ENCODE measurements around the gene PEX12. TPM values are rescaled to one million over a fixed set of nuclear protein-coding genes. Genes with fewer than 3 reads are reported as not detected.
A peak's percentile ranks its signal among the peaks of the same experiment; 100 is the strongest.
"Not testable (repeated sequence)": the region's sequence is repeated elsewhere in the genome, so short reads cannot be mapped to it uniquely, and the experiment has no call there.

The PEX12 gene
- polyA plus RNA-seq, 1 donor, result 8.1 TPM

DNA sequence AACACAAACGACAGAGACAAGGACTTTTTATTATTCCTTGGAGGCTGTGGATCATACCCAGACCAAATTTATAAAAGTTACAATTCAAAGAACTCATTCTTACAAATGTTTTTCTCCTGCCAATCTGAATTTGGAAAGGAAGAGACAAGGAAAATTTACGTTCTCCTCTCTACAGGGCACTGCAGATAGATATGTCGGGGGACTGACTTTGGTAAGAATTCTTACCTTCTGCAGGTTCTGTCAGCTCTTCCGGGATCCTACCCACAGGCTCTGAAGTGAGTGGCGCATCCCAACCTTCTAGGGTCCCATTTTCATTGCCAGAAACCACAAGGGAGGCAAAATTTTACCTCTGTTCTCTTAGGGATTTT, 38.7 kb downstream of the PEX12 start:
- 0% methylated on average over 1 of the region's 5 CpGs for WGBS (ENCODE audit: insufficient coverage, low lambda C conversion rate)
- Histone ChIP-seq H3K27me3 (ENCODE audit: control insufficient read depth, insufficient read depth, low read length) (peaks cover 10% of the 10 kb centered on the region), H3K27ac (ENCODE audit: low read length) (no peak overlapping the region), H3K4me3 (ENCODE audit: low read length) (no peak overlapping the region), H3K9me3 (ENCODE audit: control insufficient read depth, low read depth, low read length) (no peaks in the 10 kb centered on the region), H3K36me3 (ENCODE audit: control insufficient read depth, insufficient read depth, low read length) (no peaks in the 10 kb centered on the region), H3K4me1 (ENCODE audit: control insufficient read depth, insufficient read depth, low read length) (no peaks in the 10 kb centered on the region)
- DNase-seq, result no peak

DNA sequence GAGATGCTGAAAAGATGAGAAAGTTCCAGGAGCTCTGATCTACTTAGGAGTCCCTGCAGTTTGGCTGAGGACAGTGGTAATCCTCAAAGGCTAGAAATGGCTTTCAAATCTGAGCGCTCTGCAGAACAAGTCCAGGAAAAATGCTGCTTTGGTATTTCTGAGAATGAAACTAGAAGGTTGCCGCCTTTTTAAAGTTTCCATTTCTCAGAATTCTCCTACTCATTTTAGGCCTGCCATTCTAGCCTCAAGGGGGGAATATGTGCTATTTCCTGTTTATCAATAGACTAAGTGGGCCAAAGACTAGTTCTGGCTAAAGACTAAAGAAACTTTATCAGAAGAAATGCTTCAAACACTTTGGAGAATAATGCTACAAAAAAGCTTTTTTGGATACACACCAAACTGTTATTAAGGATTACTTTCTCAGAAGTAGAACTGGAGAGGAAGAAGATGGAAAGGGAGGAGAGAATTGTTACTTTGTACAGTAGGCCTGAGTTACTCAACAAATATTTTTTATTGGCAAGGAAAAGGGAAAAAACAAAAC, 40.7 kb downstream of the PEX12 start, which contains the start of gene SLFN12L:
Gene SLFN12L, minus strand, starts transcription at position 78 of the 541 bp plus-strand sequence. CDS start 15,314 bp downstream, outside the sequence.
- no peaks in the 10 kb centered on the region for H3K9me3 ChIP-seq (ENCODE audit: control insufficient read depth, low read depth, low read length)
- no peak within 1 kb of the TSS for H3K27ac ChIP-seq (ENCODE audit: low read length)
- DNase-seq, result peak in 1 of 2 donors; percentile 25
- no peaks in the 10 kb centered on the region for H3K36me3 ChIP-seq (ENCODE audit: control insufficient read depth, insufficient read depth, low read length)
- H3K4me1 ChIP-seq (ENCODE audit: control insufficient read depth, insufficient read depth, low read length), result no peaks in the 10 kb centered on the region
- no peak within 1 kb of the TSS for H3K4me3 ChIP-seq (ENCODE audit: low read length)
- peaks cover 10% of the 10 kb centered on the region for H3K27me3 ChIP-seq (ENCODE audit: control insufficient read depth, insufficient read depth, low read length)
- WGBS (ENCODE audit: insufficient coverage, low lambda C conversion rate), result no CpG with 5 or more reads among the region's 2 CpGs

DNA sequence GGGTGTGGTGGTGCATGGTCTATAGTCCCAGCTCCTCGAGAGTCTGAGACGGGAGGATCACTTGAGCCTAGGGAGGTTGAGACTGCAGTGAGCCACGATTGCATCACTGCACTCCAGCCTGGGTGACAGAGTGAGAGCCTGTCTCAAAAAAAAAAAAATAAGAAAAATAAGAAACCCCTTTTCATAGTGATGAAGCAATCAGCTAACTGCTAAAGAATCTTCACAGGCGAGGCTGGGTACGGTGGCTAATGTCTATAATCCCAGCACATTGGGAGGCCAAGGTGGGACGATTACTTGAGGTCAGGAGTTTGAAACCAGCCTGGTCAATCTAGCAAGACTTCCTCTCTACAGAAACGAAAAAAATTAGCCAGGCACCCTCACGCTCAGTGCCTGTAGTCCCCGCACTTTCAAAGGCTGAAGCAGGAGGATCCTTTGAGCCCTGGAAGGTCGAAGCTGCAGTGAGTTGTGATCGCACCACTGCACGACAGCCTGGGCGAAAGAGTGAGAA, 41.7 kb downstream of the PEX12 start:
- Histone ChIP-seq H3K27ac (ENCODE audit: low read length) (no peak overlapping the region), H3K9me3 (ENCODE audit: control insufficient read depth, low read depth, low read length) (no peaks in the 10 kb centered on the region), H3K27me3 (ENCODE audit: control insufficient read depth, insufficient read depth, low read length) (peaks cover 10% of the 10 kb centered on the region), H3K4me1 (ENCODE audit: control insufficient read depth, insufficient read depth, low read length) (no peaks in the 10 kb centered on the region), H3K4me3 (ENCODE audit: low read length) (no peak overlapping the region), H3K36me3 (ENCODE audit: control insufficient read depth, insufficient read depth, low read length) (no peaks in the 10 kb centered on the region)
- no CpG with 5 or more reads among the region's 13 CpGs for WGBS (ENCODE audit: insufficient coverage, low lambda C conversion rate)
- no peak for DNase-seq

DNA sequence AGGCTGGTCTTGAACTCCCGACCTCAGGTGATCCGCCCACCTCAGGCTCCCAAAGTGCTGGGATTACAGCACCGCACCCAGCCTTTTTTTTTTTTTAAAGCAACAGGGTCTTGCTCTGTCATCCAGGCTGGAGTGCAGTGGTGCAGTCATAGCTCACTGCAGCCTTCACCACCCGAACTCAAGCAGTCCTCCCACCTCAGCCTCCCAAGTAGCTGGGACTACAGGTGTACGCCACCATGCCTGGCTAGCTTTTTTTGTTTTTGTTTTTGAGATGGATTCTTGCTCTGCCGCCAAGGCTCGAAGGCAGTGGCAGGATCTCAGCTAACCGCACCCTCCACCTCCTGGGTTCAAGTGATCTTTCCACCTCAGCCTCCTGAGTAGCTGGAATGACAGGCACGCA, 43.0 kb downstream of the PEX12 start:
- WGBS (ENCODE audit: insufficient coverage, low lambda C conversion rate), result no CpG with 5 or more reads among the region's 9 CpGs
- not testable (repeated sequence) for H3K27ac ChIP-seq (ENCODE audit: low read length); DNase-seq; H3K4me1 ChIP-seq (ENCODE audit: control insufficient read depth, insufficient read depth, low read length); H3K4me3 ChIP-seq (ENCODE audit: low read length); H3K36me3 ChIP-seq (ENCODE audit: control insufficient read depth, insufficient read depth, low read length); H3K27me3 ChIP-seq (ENCODE audit: control insufficient read depth, insufficient read depth, low read length); H3K9me3 ChIP-seq (ENCODE audit: control insufficient read depth, low read depth, low read length)

DNA sequence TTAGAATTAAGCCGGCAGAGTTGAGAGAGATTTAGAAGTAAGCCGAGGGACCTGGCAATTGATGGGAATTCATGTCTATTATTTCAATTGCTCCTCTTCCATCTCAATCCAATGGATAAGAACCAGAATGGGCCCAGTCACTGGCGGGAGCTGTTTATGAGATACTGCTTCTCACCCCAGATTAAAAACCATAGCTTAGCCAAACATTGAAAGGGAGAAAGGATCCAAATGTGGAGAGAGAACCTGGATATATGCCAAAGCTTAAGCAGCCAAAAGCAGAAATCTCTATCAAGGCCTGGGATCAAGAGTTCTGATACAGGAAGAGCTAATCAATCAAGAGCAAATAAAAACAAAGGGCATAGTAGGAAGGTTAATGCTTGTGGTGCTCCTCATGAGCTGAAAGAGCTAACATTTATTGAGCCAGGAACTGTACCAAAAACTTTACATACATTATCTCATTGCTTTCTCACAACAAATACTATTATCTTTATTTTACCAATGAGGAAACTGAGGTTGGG, 43.7 kb downstream of the PEX12 start:
- peaks cover under 1% of the 10 kb centered on the region for H3K27me3 ChIP-seq (ENCODE audit: control insufficient read depth, insufficient read depth, low read length)
- no peaks in the 10 kb centered on the region for H3K4me1 ChIP-seq (ENCODE audit: control insufficient read depth, insufficient read depth, low read length)
- WGBS (ENCODE audit: insufficient coverage, low lambda C conversion rate), result no CpG with 5 or more reads among the region's 3 CpGs
- no peaks in the 10 kb centered on the region for H3K36me3 ChIP-seq (ENCODE audit: control insufficient read depth, insufficient read depth, low read length)
- DNase-seq, result no peak
- no peaks in the 10 kb centered on the region for H3K9me3 ChIP-seq (ENCODE audit: control insufficient read depth, low read depth, low read length)
- no peak overlapping the region for H3K4me3 ChIP-seq (ENCODE audit: low read length)
- H3K27ac ChIP-seq (ENCODE audit: low read length), result no peak overlapping the region

DNA sequence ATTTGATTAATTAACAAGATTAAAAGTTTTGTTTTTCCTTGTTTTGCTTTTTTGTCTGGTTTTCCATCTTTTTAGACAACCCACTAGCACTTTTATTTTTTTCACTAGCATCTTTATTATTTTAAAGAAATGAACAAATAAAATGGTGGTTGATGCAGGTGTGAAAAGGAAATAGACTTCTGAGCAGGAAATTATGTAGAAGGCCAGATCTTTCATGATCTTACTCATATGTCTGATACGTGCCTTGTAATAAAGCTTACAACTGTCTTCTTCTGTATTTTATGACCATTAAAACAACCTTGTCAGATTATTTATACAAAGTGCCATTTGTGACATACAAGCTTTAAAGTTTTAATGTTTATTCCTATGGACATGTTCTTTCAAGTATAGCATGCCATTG, 47.2 kb downstream of the PEX12 start:
- Histone ChIP-seq H3K27me3 (ENCODE audit: control insufficient read depth, insufficient read depth, low read length) (no peaks in the 10 kb centered on the region), H3K4me3 (ENCODE audit: low read length) (no peak overlapping the region), H3K27ac (ENCODE audit: low read length) (no peak overlapping the region), H3K9me3 (ENCODE audit: control insufficient read depth, low read depth, low read length) (no peaks in the 10 kb centered on the region), H3K4me1 (ENCODE audit: control insufficient read depth, insufficient read depth, low read length) (no peaks in the 10 kb centered on the region), H3K36me3 (ENCODE audit: control insufficient read depth, insufficient read depth, low read length) (no peaks in the 10 kb centered on the region)
- DNase-seq, result no peak
- WGBS (ENCODE audit: insufficient coverage, low lambda C conversion rate), result 40% methylated on average over 1 of the region's 1 CpG

DNA sequence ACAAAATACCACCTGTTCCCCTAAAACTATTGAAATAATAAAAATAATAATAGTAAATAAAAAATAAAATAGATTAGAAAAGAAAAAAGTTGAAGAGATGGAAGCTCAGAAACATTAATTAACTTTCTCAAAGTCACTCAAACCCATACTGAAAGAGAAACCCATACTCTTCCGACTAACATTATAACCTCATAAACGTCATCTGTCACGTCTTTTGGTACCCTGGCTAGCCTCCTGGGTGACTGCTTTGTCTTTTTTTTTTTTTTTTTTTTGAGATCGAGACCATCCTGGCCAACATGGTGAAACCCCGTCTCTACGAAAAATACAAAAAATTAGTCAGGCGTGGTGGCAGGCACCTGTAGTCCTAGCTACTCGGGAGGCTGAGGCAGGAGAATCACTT, 48.5 kb downstream of the PEX12 start:
- H3K36me3 ChIP-seq (ENCODE audit: control insufficient read depth, insufficient read depth, low read length), result no peaks in the 10 kb centered on the region
- H3K27me3 ChIP-seq (ENCODE audit: control insufficient read depth, insufficient read depth, low read length), result no peaks in the 10 kb centered on the region
- no peaks in the 10 kb centered on the region for H3K4me1 ChIP-seq (ENCODE audit: control insufficient read depth, insufficient read depth, low read length)
- no peak overlapping the region for H3K27ac ChIP-seq (ENCODE audit: low read length)
- H3K4me3 ChIP-seq (ENCODE audit: low read length), result no peak overlapping the region
- no peaks in the 10 kb centered on the region for H3K9me3 ChIP-seq (ENCODE audit: control insufficient read depth, low read depth, low read length)
- no CpG with 5 or more reads among the region's 8 CpGs for WGBS (ENCODE audit: insufficient coverage, low lambda C conversion rate)
- no peak for DNase-seq

DNA sequence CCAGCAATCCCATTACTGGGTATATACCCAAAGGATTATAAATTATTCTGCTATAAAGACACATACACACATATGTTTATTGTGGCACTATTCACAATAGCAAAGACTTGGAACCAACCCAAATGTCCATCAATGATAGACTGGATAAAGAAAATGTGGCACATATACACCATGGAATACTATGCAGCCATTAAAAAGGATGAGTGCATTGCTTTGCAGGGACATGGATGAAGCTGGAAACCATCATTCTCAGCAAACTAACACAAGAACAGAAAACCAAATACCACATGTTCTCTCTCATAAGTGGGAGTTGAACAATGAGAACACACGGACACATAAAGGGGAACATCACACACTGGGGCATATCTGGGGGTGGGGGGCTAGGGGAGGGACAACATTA, 49.0 kb downstream of the PEX12 start:
- H3K27ac ChIP-seq (ENCODE audit: low read length); H3K4me1 ChIP-seq (ENCODE audit: control insufficient read depth, insufficient read depth, low read length); DNase-seq; H3K4me3 ChIP-seq (ENCODE audit: low read length); H3K27me3 ChIP-seq (ENCODE audit: control insufficient read depth, insufficient read depth, low read length); H3K36me3 ChIP-seq (ENCODE audit: control insufficient read depth, insufficient read depth, low read length); H3K9me3 ChIP-seq (ENCODE audit: control insufficient read depth, low read depth, low read length): not testable (repeated sequence)
- no CpG with 5 or more reads among the region's 1 CpG for WGBS (ENCODE audit: insufficient coverage, low lambda C conversion rate)

Other genes starting within 250 kb of the PEX12 start
- 4.1 TPM for gene SLFN11, start 204.9 kb downstream of the PEX12 start, polyA plus RNA-seq
- 6.4 TPM for gene SLFN12, start 146.1 kb downstream of the PEX12 start, polyA plus RNA-seq
- gene SLFN13, start 129.8 kb downstream of the PEX12 start, polyA plus RNA-seq, result 7.4 TPM
- gene SLFN12L, start 40.9 kb downstream of the PEX12 start, polyA plus RNA-seq, result 1.4 TPM
- 0.21 TPM for gene SLFN14, start 17.8 kb downstream of the PEX12 start, polyA plus RNA-seq
- 89.5 TPM for gene AP2B1, start 8.8 kb upstream of the PEX12 start, polyA plus RNA-seq
- gene RASL10B, start 153.1 kb upstream of the PEX12 start, polyA plus RNA-seq, result 2.9 TPM
- 0.13 TPM for gene GAS2L2, start 174.7 kb upstream of the PEX12 start, polyA plus RNA-seq
- 0.04 TPM for gene C17orf50, start 182.3 kb upstream of the PEX12 start, polyA plus RNA-seq
- gene MMP28, start 217.1 kb upstream of the PEX12 start, polyA plus RNA-seq, result 7.5 TPM
- gene TAF15, start 230.9 kb upstream of the PEX12 start, polyA plus RNA-seq, result 177 TPM

Data from large intestine (tissue), 3 donors.